H1 (cell line): ENCODE data around the gene AP4B1. TPM values are rescaled to one million over a fixed set of nuclear protein-coding genes. Genes with fewer than 3 reads are reported as not detected.

Experiments used
- CTCF ChIA-PET: fragments of 300-600 bp; sonication (Branson Sonifier 250); formaldehyde crosslinking; loops from one replicate; lab custom pipeline; 2021; ENCODE audit not compliant: partially characterized antibody; lab: Charles Lee
- POLR2A ChIA-PET: fragments of 300-600 bp; sonication (Branson Sonifier 250); formaldehyde crosslinking; loops from one replicate; lab custom pipeline; 2021; ENCODE audit warnings: inconsistent platforms; ENCODE audit not compliant: partially characterized antibody; lab: Charles Lee
- DNase-seq, 2 experiments: peaks; one replicate each; pipeline versions ENCODE4 v3.0.0 to v3.0.0-alpha.2; 2010 to 2022; ENCODE audit warnings: low spot score in 2 of 2, low read depth in 1 of 2, mixed read lengths in 1 of 2
- FAIRE-seq: peaks from 2 replicates; lab custom pipeline; 2011; peaks lifted over from hg19 to GRCh38; lab: Jason Lieb, UNC
- H2AFZ ChIP-seq: 2 replicates; pipeline ENCODE4 v1.8.1; 2012; ENCODE audit warnings: low read length, inconsistent platforms
- H2AK5ac ChIP-seq: 2 replicates; pipeline ENCODE4 v1.6.1; 2013; ENCODE audit warnings: low read depth, low read length
- H2BK120ac ChIP-seq: replicated peaks from 2 replicates; pipeline ENCODE3; 2013; ENCODE audit warnings: low read depth, low read length, inconsistent platforms
- H2BK12ac ChIP-seq: 2 replicates; pipeline ENCODE4 v1.6.1; 2013; ENCODE audit warnings: low read depth, low read length
- H2BK15ac ChIP-seq: 2 replicates; pipeline ENCODE4 v1.6.1; 2013; ENCODE audit warnings: low read length
- H2BK20ac ChIP-seq: 2 replicates; pipeline ENCODE4 v1.6.1; 2013; ENCODE audit warnings: low read length
- H2BK5ac ChIP-seq: 2 replicates; pipeline ENCODE4 v1.6.1; 2013; ENCODE audit warnings: low read depth, low read length
- H3K14ac ChIP-seq: 2 replicates; pipeline ENCODE4 v1.6.1; 2013; ENCODE audit warnings: inconsistent platforms; ENCODE audit not compliant: insufficient read length
- H3K18ac ChIP-seq: 2 replicates; pipeline ENCODE4 v1.6.1; 2013; ENCODE audit warnings: low read length; ENCODE audit errors: extremely low read depth
- H3K23ac ChIP-seq: 2 replicates; pipeline ENCODE4 v1.6.1; 2013; ENCODE audit warnings: inconsistent platforms; ENCODE audit not compliant: insufficient read length
- H3K23me2 ChIP-seq: 2 replicates; pipeline ENCODE4 v1.6.1; 2013; ENCODE audit warnings: low read depth, low read length
- H3K27ac ChIP-seq: 2 replicates; pipeline ENCODE4 v1.6.1; 2011; ENCODE audit warnings: low read depth, low read length, inconsistent platforms
- H3K27me3 ChIP-seq, 4 experiments: replicated peaks in 1 of 4; 1 replicate in 1 of 4; 2 replicates in 3 of 4; pipeline versions ENCODE4 v1.6.1 to v1.8.1; 2011 to 2013; ENCODE audit warnings: low read length in 3 of 4, mild to moderate bottlenecking in 3 of 4, inconsistent platforms in 2 of 4, mixed read lengths in 2 of 4, moderate library complexity in 1 of 4; ENCODE audit not compliant: control insufficient read depth in 3 of 4, insufficient read depth in 3 of 4; ENCODE audit errors: extremely low read depth in 1 of 4
- H3K36me3 ChIP-seq, 4 experiments: 2 replicates each; pipeline versions ENCODE4 v1.6.1 to v1.8.1; 2011 to 2013; ENCODE audit warnings: mild to moderate bottlenecking in 4 of 4, low read length in 3 of 4, moderate library complexity in 2 of 4, control low read depth in 1 of 4, inconsistent platforms in 1 of 4; ENCODE audit not compliant: insufficient read depth in 4 of 4, control insufficient read depth in 2 of 4
- H3K4ac ChIP-seq: replicated peaks from 2 replicates; pipeline ENCODE3; 2013; ENCODE audit warnings: low read length, low read depth, mixed read lengths, inconsistent platforms; ENCODE audit not compliant: insufficient read length
- H3K4me1 ChIP-seq, 4 experiments: replicated peaks in 1 of 4; 1 replicate in 1 of 4; 2 replicates in 3 of 4; pipeline versions ENCODE4 v1.6.1 to v1.8.1; 2011 to 2013; ENCODE audit warnings: low read length in 3 of 4, inconsistent platforms in 2 of 4, mixed read lengths in 1 of 4; ENCODE audit not compliant: insufficient read depth in 4 of 4, control insufficient read depth in 3 of 4
- H3K4me2 ChIP-seq, 2 experiments: 2 replicates each; pipeline versions ENCODE4 v1.6.1 to v1.8.1; 2011 to 2013; ENCODE audit warnings: low read depth in 2 of 2, low read length in 2 of 2, control low read depth in 1 of 2, inconsistent platforms in 1 of 2, mild to moderate bottlenecking in 1 of 2; ENCODE audit not compliant: insufficient read depth in 1 of 2
- H3K4me3 ChIP-seq, 4 experiments: fragments of 200-600, 300-600 bp in 1 of 4; sonication (generic), shearing (Covaris generic), sonication (Bioruptor Twin) in 1 of 4; 2 replicates each; pipeline versions ENCODE4 v1.5.1 to v1.8.1; 2011 to 2016; ENCODE audit warnings: low read length in 4 of 4, low read depth in 3 of 4, control low read depth in 2 of 4, inconsistent platforms in 2 of 4, mild to moderate bottlenecking in 2 of 4, mixed read lengths in 1 of 4, moderate library complexity in 1 of 4; ENCODE audit not compliant: insufficient read depth in 2 of 4; ENCODE audit errors: extremely low read depth in 1 of 4
- H3K56ac ChIP-seq: replicated peaks from 2 replicates; pipeline ENCODE3; 2013; ENCODE audit warnings: low read depth, mild to moderate bottlenecking, mixed read lengths, low read length, inconsistent platforms; ENCODE audit not compliant: insufficient read length
- H3K79me1 ChIP-seq: 2 replicates; pipeline ENCODE4 v1.6.1; 2013; ENCODE audit warnings: low read depth, low read length, control low read depth
- H3K79me2 ChIP-seq, 2 experiments: 2 replicates each; pipeline versions ENCODE4 v1.6.1 to v1.8.1; 2012 to 2013; ENCODE audit warnings: low read length in 2 of 2, mild to moderate bottlenecking in 2 of 2, inconsistent platforms in 1 of 2; ENCODE audit not compliant: insufficient read depth in 2 of 2, control insufficient read depth in 1 of 2
- H3K9ac ChIP-seq, 4 experiments: replicated peaks in 1 of 4; 1 replicate in 1 of 4; 2 replicates in 3 of 4; pipeline versions ENCODE4 v1.6.1 to v1.8.1; 2011 to 2013; ENCODE audit warnings: low read depth in 3 of 4, low read length in 3 of 4, control low read depth in 2 of 4, mild to moderate bottlenecking in 2 of 4, moderate library complexity in 2 of 4, inconsistent platforms in 1 of 4; ENCODE audit errors: extremely low read depth in 1 of 4
- H3K9me3 ChIP-seq, 2 experiments: 2 replicates each; pipeline versions ENCODE4 v1.6.1 to v1.8.1; 2012 to 2013; ENCODE audit warnings: mild to moderate bottlenecking in 2 of 2, moderate library complexity in 2 of 2, control low read depth in 1 of 2, inconsistent platforms in 1 of 2, low read depth in 1 of 2, low read length in 1 of 2, mixed read lengths in 1 of 2; ENCODE audit not compliant: insufficient read depth in 2 of 2
- H4K20me1 ChIP-seq, 2 experiments: replicated peaks in 1 of 2; 2 replicates each; pipeline versions ENCODE3 to v1.8.1; 2011 to 2013; ENCODE audit warnings: inconsistent platforms in 2 of 2, low read length in 2 of 2, mild to moderate bottlenecking in 1 of 2; ENCODE audit not compliant: insufficient read depth in 2 of 2, control insufficient read depth in 1 of 2
- H4K5ac ChIP-seq: 2 replicates; pipeline ENCODE4 v1.6.1; 2013; ENCODE audit warnings: low read length, low read depth, mixed read lengths, inconsistent platforms; ENCODE audit not compliant: insufficient read length
- H4K8ac ChIP-seq: 2 replicates; pipeline ENCODE4 v1.8.0; 2013; ENCODE audit warnings: mild to moderate bottlenecking, moderate library complexity, low read length, inconsistent platforms; ENCODE audit not compliant: insufficient read depth; ENCODE audit errors: extremely low read depth
- H4K91ac ChIP-seq: replicated peaks from 2 replicates; pipeline ENCODE3; 2013; ENCODE audit warnings: low read length, mixed read lengths, inconsistent platforms; ENCODE audit not compliant: insufficient read length
- RBBP5 ChIP-seq: IDR thresholded peaks from 2 replicates; pipeline ENCODE4 v1.7.1; 2012; ENCODE audit warnings: low read depth, mild to moderate bottlenecking, inconsistent platforms, low read length, moderate library complexity, borderline replicate concordance
- TAF7 ChIP-seq: optimal IDR thresholded peaks from 2 replicates; pipeline ENCODE3; 2011; ENCODE audit warnings: low read depth, mild to moderate bottlenecking, inconsistent platforms, low read length, moderate library complexity, borderline replicate concordance
- TCF12 ChIP-seq: IDR thresholded peaks from 2 replicates; pipeline ENCODE4 v1.6.1; 2011; ENCODE audit warnings: low read depth, mild to moderate bottlenecking, low read length
- WGBS, 2 experiments: shearing (Covaris generic) in 1 of 2; methylation state at CpG; one replicate each; pipeline versions ENCODE4 v1.1.6 to v1.1.7; 2013 to 2015; ENCODE audit warnings: low lambda C conversion rate in 2 of 2, mixed read lengths in 2 of 2, inconsistent platforms in 1 of 2, low coverage in 1 of 2, missing lambda C conversion rate in 1 of 2; ENCODE audit not compliant: insufficient replicate concordance in 2 of 2, insufficient coverage in 1 of 2, insufficient read length in 1 of 2; ENCODE audit errors: extremely low coverage in 1 of 2, missing lambda C conversion rate in 1 of 2; 5-methylcytosine and 5-hydroxymethylcytosine counted together
- polyA plus RNA-seq, 7 experiments: library from polyadenylated mRNA; depleted of rRNA in 3 of 7; stranded (reverse) in 5 of 7; unstranded in 2 of 7; fragments of >200 nt in 5 of 7; fragments of 200-250 nt in 2 of 7; gene quantifications; 1 replicate in 5 of 7; 2 replicates in 1 of 7; 4 replicates in 1 of 7; pipeline versions ENCODE4 v1.2.1 to v1.2.3, GENCODE V29; 2011 to 2013; ENCODE audit warnings: missing spikeins in 2 of 7, mixed read lengths in 2 of 7
- total RNA-seq: library from RNA; stranded (reverse); fragmentation: NEBNext Ultra II Directional; extraction: Animal tissue kit (Norgen Biotek cat#: 25700); gene quantifications from 2 replicates; pipeline ENCODE4 v1.2.1, GENCODE V29; 2021

The AP4B1 gene
- total and polyA plus RNA-seq, 2 of the 8 experiments (the other 6 are each of a cell fraction or from before 2014, with no cell fraction given), result 8.9 to 9.0 TPM

DNA sequence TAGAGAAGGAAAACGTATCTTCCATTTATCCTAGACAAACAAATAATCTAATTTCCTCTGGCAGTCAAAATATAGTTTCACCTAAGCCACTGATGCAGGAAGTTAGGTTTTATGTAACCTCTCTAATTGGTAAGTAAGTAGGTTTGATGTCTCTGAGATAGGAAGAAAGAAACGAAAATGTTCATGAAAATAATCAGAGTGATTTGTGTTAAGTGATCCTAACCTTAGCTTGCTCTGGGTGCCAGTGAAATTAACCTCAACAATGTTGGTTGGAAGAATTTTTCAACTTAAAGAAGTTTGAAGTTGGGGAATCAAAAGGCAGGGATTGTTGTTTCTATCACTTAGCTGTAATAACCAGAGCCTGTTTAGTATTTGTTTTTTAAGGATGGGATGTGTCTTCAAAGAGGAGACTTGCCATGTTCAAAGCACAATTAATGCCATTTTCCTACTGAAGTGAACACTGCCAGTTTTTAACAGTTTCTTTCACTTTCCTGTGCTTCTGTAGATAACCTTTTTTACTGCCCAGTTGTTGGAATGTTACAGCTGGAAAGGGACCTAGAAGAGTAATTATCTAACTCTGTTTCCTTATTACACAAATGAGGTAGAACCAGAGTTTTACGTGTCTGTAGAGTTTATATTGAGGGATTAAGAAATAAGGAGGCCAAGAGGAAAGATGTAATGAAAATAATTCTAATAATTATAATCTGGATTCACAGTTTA lies 42.9 kb upstream of the AP4B1 start:
- no peaks in the 10 kb centered on the region; the same call in 1 of the 2 replicates for H3K79me1 ChIP-seq
- H2BK12ac ChIP-seq, result no peak overlapping the region
- CTCF ChIA-PET, result interaction anchor here (0.7 to 9.3 kb wide), 10 partner anchors 10 to 1229 kb away, joined by 3 to 31 read pairs (median 4); a partner anchor contains a TSS
- no peak overlapping the region for H3K4me3 ChIP-seq
- no peak overlapping the region for H3K4me2 ChIP-seq
- H3K36me3 ChIP-seq, result peaks cover 0 to 6% (median 0%) of the 10 kb centered on the region in 4 experiments; a peak in 1 of 8 replicates
- WGBS, 2 experiments, result 67% methylated on average over 3 of the region's 3 CpGs; no CpG with 5 or more reads in 1 of the 2 experiments
- H3K79me2 ChIP-seq, result peaks cover 0 to 33% of the 10 kb centered on the region in 2 experiments; a peak in 2 of 4 replicates
- no peaks in the 10 kb centered on the region for H3K4me1 ChIP-seq
- no peaks in the 10 kb centered on the region for H3K27me3 ChIP-seq
- H2BK5ac ChIP-seq, result no peak overlapping the region
- POLR2A ChIA-PET, result interaction anchor here (1.2 to 1.4 kb wide), 3 partner anchors 18 to 135 kb away, joined by 3 to 4 read pairs (median 3); partner anchors contain the start of gene RSBN1
- H2BK120ac ChIP-seq, result no peak overlapping the region
- H2AK5ac ChIP-seq, result no peak overlapping the region
- no peak overlapping the region for H4K91ac ChIP-seq
- no peak overlapping the region for H2BK20ac ChIP-seq
- H4K20me1 ChIP-seq, result no peaks in the 10 kb centered on the region
- H2AFZ ChIP-seq, result no peak overlapping the region
- H3K14ac ChIP-seq, result no peak overlapping the region
- no peaks in the 10 kb centered on the region for H3K9me3 ChIP-seq
- H3K56ac ChIP-seq, result no peak overlapping the region
- H4K5ac ChIP-seq, result no peak overlapping the region
- no peak overlapping the region for H3K23ac ChIP-seq
- no peak overlapping the region for H3K4ac ChIP-seq
- H3K23me2 ChIP-seq, result no peaks in the 10 kb centered on the region
- no peak overlapping the region for H3K27ac ChIP-seq
- no peak overlapping the region for H3K9ac ChIP-seq
- DNase-seq, result no peak
- H2BK15ac ChIP-seq, result no peak overlapping the region
- TF ChIP-seq TCF12, result no peak
- TF ChIP-seq RBBP5, result no peak
- no peak for TF ChIP-seq TAF7
- no peak overlapping the region for H4K8ac ChIP-seq
- H3K18ac ChIP-seq, result no peak overlapping the region
- FAIRE-seq, result no peak
